ENCODE data around the gene OPN4.

GRCh38 chr10:86644794-86645445 lies 9.4 kb upstream of the OPN4 start:
- no peak for TF ChIP-seq JUN (CRISPR knock-in tag; IDR thresholded peaks at IDR 0.05)
- TF ChIP-seq, protein P1, sequence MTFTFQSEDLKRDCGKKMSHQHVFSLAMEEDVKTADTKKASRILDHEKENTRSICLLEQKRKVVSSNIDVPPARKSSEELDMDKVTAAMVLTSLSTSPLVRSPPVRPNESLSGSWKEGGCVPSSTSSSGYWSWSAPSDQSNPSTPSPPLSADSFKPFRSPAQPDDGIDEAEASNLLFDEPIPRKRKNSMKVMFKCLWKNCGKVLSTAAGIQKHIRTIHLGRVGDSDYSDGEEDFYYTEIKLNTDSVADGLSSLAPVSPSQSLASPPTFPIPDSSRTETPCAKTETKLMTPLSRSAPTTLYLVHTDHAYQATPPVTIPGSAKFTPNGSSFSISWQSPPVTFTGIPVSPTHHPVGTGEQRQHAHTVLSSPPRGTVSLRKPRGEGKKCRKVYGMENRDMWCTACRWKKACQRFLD (CRISPR knock-in tag; IDR thresholded peaks at IDR 0.05; ENCODE audit: borderline replicate concordance) = no peak
- TF ChIP-seq HDAC6 (IDR thresholded peaks at IDR 0.05; ENCODE audit: low read depth, low read length) = no peak
- TF ChIP-seq ZNF468 (CRISPR knock-in tag; IDR thresholded peaks at IDR 0.05) = no peak
- TF ChIP-seq ZFX (CRISPR knock-in tag; IDR thresholded peaks at IDR 0.05; ENCODE audit: low read depth) = no peak
- TF ChIP-seq, protein P2, sequence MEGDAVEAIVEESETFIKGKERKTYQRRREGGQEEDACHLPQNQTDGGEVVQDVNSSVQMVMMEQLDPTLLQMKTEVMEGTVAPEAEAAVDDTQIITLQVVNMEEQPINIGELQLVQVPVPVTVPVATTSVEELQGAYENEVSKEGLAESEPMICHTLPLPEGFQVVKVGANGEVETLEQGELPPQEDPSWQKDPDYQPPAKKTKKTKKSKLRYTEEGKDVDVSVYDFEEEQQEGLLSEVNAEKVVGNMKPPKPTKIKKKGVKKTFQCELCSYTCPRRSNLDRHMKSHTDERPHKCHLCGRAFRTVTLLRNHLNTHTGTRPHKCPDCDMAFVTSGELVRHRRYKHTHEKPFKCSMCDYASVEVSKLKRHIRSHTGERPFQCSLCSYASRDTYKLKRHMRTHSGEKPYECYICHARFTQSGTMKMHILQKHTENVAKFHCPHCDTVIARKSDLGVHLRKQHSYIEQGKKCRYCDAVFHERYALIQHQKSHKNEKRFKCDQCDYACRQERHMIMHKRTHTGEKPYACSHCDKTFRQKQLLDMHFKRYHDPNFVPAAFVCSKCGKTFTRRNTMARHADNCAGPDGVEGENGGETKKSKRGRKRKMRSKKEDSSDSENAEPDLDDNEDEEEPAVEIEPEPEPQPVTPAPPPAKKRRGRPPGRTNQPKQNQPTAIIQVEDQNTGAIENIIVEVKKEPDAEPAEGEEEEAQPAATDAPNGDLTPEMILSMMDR (CRISPR knock-in tag; IDR thresholded peaks at IDR 0.05) = no peak
- no peak for TF ChIP-seq ZNF24 (IDR thresholded peaks at IDR 0.05)
- no peak for TF ChIP-seq MZF1 (CRISPR knock-in tag; IDR thresholded peaks at IDR 0.05; ENCODE audit: borderline replicate concordance)
- TF ChIP-seq SRSF4 (IDR thresholded peaks at IDR 0.05; ENCODE audit: low read depth, low read length, poor library complexity, severe bottlenecking) = no peak
- no peak for TF ChIP-seq CC2D1A (CRISPR knock-in tag; IDR thresholded peaks at IDR 0.05)
- no peak for TF ChIP-seq REST (IDR thresholded peaks at IDR 0.05; ENCODE audit: borderline replicate concordance in 1 of 2, low read depth in 1 of 2, low read length in 2 of 2)
- no peak for TF ChIP-seq ZMYM3 (CRISPR knock-in tag; IDR thresholded peaks at IDR 0.05)
- TF ChIP-seq JUND (CRISPR knock-in tag; IDR thresholded peaks at IDR 0.05) = no peak
